Testis (tissue), 2 donors: Measurements from ENCODE around the gene PRRX1.

Experiments used
- CTCF ChIP-seq, 3 experiments: fragments of 450-650 bp in 2 of 3; fragments of 200-600 bp in 1 of 3; sonication (generic) in 1 of 3; IDR thresholded peaks; one replicate each; pipeline ENCODE4 v1.5.1; 2016 to 2019; ENCODE audit warnings: antibody characterized with exemption in 3 of 3, mild to moderate bottlenecking in 2 of 3, moderate library complexity in 1 of 3
- POLR2A ChIP-seq: fragments of 450-650 bp; IDR thresholded peaks from one replicate; pipeline ENCODE4 v1.6.1; 2017; ENCODE audit warnings: antibody characterized with exemption, mild to moderate bottlenecking, moderate library complexity

GRCh38 chr1:170765712-170766330 is 101.9 kb downstream of the PRRX1 start:
- no peak for TF ChIP-seq POLR2A
- TF ChIP-seq CTCF (IDR thresholded peaks at IDR 0.05): peak; percentile 44 to 62 (median 53)
